IMR-90 (cell line): ENCODE measurements around the gene MAP7.
A peak's percentile ranks its signal among the peaks of the same experiment; 100 is the strongest.

Source experiments
- CEBPB ChIP-seq: IDR thresholded peaks from 2 replicates; pipeline ENCODE4 v1.6.1; 2012; ENCODE audit warnings: low read depth, low read length, improper control_type of control experiment
- CTCF ChIP-seq: conservative IDR thresholded peaks from 2 replicates; pipeline ENCODE4 v1.5.1; 2012; ENCODE audit warnings: mild to moderate bottlenecking, low read depth, low read length, improper control_type of control experiment
- MXI1 ChIP-seq: IDR thresholded peaks from 2 replicates; pipeline ENCODE4 v1.6.1; 2012; ENCODE audit warnings: low read depth, mild to moderate bottlenecking, low read length, moderate library complexity, borderline replicate concordance
- NFE2L2 ChIP-seq: fragments of 150-350 bp; IDR thresholded peaks from 2 replicates; pipeline ENCODE4 v1.6.1; 2016; ENCODE audit warnings: low read depth, mild to moderate bottlenecking, low read length
- POLR2A ChIP-seq: IDR thresholded peaks from 2 replicates; pipeline ENCODE4 v1.6.1; 2012; ENCODE audit warnings: mild to moderate bottlenecking, low read depth, low read length
- RCOR1 ChIP-seq: IDR thresholded peaks from 2 replicates; pipeline ENCODE4 v1.6.1; 2012; ENCODE audit warnings: mild to moderate bottlenecking, low read length, improper control_type of control experiment; ENCODE audit not compliant: insufficient replicate concordance
- RFX5 ChIP-seq: IDR thresholded peaks from 2 replicates; pipeline ENCODE4 v1.8.0; 2012; ENCODE audit warnings: low read depth, mild to moderate bottlenecking, low read length, moderate library complexity

GRCh38 chr6:136378888-136379287 is 171.3 kb downstream of the MAP7 start:
- no peak for TF ChIP-seq RFX5
- TF ChIP-seq MXI1, result no peak
- no peak for TF ChIP-seq POLR2A
- TF ChIP-seq CTCF, result peak; percentile 21; the same call in 1 of the 2 replicates
- no peak for TF ChIP-seq NFE2L2
- TF ChIP-seq CEBPB, result no peak
- TF ChIP-seq RCOR1, result no peak
